ENCODE measurements around the gene RASGRF2.

The RASGRF2 gene

GRCh38 chr5:81182396-81183390, 222.5 kb downstream of the RASGRF2 start:
- no peak for TF ChIP-seq CTCF (IDR thresholded peaks at IDR 0.05; ENCODE audit: insufficient read depth, low read length, missing control alignments)
- no peak for DNase-seq (ENCODE audit: low read depth, low spot score)
- ChIA-PET CTCF (interaction anchor here (2.3 to 3.0 kb wide), 2 partner anchors 10 to 12 kb away, joined by 9 to 18 read pairs; no protein-coding TSS in a partner anchor), POLR2A (no interaction called here)
- H3K4me3 ChIP-seq (ENCODE audit: low read depth, low read length), result no peak overlapping the region

GRCh38 chr5:81183811-81184748, 223.9 kb downstream of the RASGRF2 start:
- no peak for DNase-seq (ENCODE audit: low read depth, low spot score)
- ChIA-PET CTCF (interaction anchor here (0.7 to 3.0 kb wide), 2 partner anchors 11 to 19 kb away, joined by 3 to 18 read pairs; no protein-coding TSS in a partner anchor), POLR2A (no interaction called here)
- H3K4me3 ChIP-seq (ENCODE audit: low read depth, low read length), result no peak overlapping the region
- no peak for TF ChIP-seq CTCF (IDR thresholded peaks at IDR 0.05; ENCODE audit: insufficient read depth, low read length, missing control alignments)

GRCh38 chr5:81184749-81185110, 224.6 kb downstream of the RASGRF2 start:
- CTCF ChIA-PET, result interaction anchor here (2.7 kb wide), 1 partner anchor 11 kb away, joined by 24 read pairs; no protein-coding TSS in a partner anchor
- POLR2A ChIA-PET, result no interaction called here
- no peak for TF ChIP-seq CTCF (IDR thresholded peaks at IDR 0.05; ENCODE audit: insufficient read depth, low read length, missing control alignments)
- no peak for DNase-seq (ENCODE audit: low read depth, low spot score)
- H3K4me3 ChIP-seq (ENCODE audit: low read depth, low read length), result no peak overlapping the region

- POLR2A ChIA-PET, result no interaction called here
Measured at GRCh38 chr5:81187885-81188284, 227.7 kb downstream of the RASGRF2 start.

GRCh38 chr5:81188962-81189361, 228.8 kb downstream of the RASGRF2 start:
- CTCF ChIA-PET, result interaction anchor here (8.2 kb wide), 1 partner anchor 503 kb away, joined by 138 read pairs; no protein-coding TSS in a partner anchor

More at GRCh38 chr5:81187885-81188284, 227.7 kb downstream of the RASGRF2 start:
- no peak for DNase-seq (ENCODE audit: low read depth, low spot score)
- TF ChIP-seq CTCF (IDR thresholded peaks at IDR 0.05; ENCODE audit: insufficient read depth, low read length, missing control alignments), result no peak
- CTCF ChIA-PET, result no interaction called here
- H3K4me3 ChIP-seq (ENCODE audit: low read depth, low read length), result no peak overlapping the region

More at GRCh38 chr5:81188962-81189361, 228.8 kb downstream of the RASGRF2 start:
- DNase-seq (ENCODE audit: low read depth, low spot score), result no peak
- H3K4me3 ChIP-seq (ENCODE audit: low read depth, low read length), result no peak overlapping the region
- POLR2A ChIA-PET, result no interaction called here
- no peak for TF ChIP-seq CTCF (IDR thresholded peaks at IDR 0.05; ENCODE audit: insufficient read depth, low read length, missing control alignments)

Measured in AG04449 (cell line).